GOT3 (cell line): ENCODE measurements around the gene ARHGEF17.
"Not testable (repeated sequence)": the region's sequence is repeated elsewhere in the genome, so short reads cannot be mapped to it uniquely, and the experiment has no call there.

ENCODE experiments used
- DNase-seq: peaks from one replicate; lab custom pipeline; 2025; ENCODE audit warnings: mixed read lengths; lab: John Stamatoyannopoulos, UW

Gene ARHGEF17

DNA sequence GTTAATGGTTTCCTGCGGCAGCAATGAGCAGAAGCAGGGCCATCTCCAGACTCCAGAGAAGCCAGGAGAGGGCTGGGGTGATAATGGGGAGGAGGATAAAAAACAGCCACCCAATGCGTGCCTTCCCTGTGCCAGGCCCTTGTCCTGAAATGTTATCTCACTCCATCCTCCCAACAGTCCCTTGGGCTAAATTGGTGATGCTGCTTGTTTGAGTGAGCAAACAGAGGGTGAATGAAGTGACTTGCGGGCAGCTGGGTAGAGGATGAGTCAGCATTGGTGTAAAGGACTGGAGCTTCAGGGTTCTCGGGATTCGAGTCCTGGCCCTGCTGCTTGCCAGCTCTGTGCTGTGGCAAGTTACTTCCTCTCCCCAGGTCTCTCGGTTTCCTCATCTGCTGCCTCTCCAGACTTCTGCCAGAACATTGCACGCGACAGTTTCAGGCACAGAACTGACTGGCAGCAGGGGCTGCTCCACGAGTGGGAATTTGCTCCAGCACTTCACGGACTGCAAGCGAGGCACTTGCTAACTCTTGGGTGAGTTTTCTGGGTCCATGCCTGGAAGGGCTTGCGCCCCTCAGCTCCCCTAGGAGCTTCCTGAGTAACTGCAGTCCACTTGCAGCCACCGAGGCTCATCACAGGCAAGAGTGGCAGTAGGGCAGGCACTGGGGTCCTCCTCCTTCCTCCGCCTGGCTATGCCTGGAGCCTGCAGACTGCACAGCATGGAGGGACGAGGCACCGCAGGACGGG lies 36.0 kb upstream of the ARHGEF17 start, which contains the start of gene P2RY6:
P2RY6 (plus strand) TSS at position 403 of the 744 bp plus-strand sequence. CDS start 24,181 bp downstream, outside the sequence.
- no peak for DNase-seq

DNA sequence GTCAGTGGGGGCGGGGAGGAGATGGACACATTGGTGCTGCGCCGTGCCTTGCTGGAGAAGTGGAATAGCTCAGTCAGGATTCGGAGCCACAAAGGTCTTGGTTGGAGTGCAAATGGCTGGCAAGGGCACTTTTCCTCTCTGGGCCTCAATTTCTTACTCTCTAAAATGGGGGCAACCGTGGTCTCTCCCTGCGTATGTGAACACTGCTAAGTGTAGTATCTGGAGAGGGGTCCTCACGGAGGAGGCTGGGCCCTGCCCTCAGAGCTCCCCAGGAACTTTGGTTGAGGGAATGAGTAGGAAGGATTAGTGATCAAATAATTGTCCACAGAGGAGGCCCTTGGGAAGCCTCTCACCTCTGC lies 35.4 kb upstream of the ARHGEF17 start:
- no peak for DNase-seq

DNA sequence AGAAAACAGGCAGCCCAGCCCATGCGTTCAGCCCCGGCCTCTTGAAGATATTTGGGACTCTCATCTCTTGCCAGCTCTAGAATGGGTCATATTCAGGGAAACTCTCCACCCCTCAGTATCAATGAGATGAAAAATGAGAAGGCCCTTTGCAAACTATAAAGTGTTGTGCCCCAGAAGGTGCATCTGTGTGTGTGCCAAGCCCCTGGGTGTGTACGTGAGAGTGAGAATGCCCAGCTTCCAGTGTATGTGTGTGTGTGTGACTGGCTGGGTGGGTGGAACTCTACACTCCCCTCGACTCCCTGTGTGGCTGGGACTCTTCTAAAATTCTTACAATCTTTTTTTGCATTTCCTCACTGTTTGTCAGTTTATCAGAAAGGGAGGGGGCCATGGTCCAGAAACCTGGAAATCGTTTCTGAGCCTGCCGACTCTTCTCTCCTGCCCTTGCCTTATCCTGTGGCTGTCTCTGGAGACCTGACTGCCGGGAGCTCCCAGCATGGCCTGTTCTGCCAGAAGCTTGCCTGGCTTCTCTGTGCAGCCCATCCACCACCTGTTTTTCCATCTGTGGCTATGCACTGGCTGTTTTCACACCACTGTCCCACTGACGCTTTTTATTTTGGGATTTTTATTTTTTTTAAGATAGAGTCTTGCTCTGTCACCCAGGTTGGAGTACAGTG lies 34.7 kb upstream of the ARHGEF17 start:
- DNase-seq: no peak

DNA sequence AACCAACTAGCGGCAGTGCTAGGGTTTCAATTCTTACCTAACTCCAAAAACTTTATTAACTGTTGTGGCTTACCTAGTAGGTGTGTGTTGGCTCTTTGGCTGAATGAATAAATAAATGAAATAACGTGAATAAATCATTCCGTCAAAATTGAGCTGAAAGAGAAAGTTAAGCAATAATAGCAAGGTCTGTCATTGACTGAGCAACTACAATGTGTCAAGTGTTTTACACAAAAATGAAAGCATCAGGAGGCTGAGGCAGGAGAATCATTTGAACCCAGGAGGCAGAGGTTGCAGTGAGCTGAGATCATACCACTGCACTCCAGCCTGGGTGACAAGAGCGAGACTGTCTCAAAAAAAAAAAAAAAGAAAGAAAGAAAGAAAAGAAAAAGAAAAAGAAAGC lies 33.9 kb upstream of the ARHGEF17 start:
- DNase-seq: not testable (repeated sequence)

DNA sequence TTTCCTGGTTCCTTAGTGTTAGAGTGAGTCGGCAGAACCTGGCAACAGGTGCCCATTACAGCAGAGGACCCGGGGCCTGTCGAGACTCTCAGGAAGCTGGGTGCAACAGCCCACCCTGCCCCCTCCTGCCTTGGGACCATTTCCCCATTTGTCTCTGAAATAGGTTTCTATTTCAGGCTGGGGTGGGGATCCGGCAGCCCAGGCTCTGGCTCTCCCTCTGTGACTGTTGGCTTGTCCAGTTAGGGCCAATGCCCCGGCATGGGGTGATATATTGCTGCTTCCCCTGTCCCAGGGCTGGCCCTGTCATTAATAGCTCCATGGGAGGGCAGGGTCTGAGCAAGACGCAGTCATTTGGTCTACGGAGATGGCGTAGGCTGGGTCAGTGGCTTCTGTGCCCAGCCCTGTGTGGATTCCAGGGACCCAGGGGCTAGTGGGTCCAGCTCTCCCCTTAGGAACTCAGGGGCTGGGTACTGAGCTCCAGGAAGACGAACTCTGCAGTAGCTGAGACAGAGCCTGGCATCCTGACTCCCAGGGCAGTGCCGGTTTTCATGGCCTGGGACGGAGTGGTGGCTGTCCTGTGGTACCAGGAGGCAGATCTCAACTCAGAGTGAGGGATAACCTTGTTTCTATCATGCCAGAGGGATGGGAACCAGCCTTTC lies 33.2 kb upstream of the ARHGEF17 start:
- no peak for DNase-seq

DNA sequence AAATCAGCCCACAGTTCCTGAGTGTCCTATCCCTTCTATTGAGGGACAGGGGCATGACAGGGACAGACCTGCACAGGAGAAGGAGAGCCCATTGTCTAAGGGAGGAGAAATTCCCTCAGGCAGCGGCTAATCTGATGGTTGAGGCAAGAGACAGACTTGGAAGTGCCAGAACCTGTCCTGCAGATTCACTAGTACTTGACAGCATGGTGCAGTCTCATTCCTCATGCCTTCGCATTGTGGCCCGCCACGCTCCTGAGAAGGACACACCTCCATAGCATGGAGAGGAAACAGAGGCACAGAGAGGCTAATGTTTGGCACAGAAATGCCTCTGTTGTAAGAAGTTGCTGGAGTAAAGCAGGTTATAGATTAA lies 32.7 kb upstream of the ARHGEF17 start:
- DNase-seq: no peak

DNA sequence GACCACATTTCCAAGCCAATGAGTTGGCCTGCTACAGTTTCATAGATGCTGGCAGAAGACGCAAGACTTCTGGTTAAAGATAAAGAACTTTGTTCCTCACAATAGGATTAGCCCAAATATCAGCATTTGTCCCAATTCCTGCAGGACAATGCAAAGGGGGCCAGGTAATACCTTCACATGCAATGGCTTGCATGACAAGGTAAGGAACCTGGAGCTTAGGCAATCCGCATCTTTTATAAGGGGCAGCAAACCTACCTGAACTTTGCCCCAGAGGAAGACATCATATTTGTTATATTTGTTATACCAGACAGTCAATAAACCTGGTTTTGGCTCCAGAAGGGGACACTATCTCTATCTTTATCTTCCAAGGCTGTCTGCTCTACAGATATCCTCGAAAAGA lies 30.6 kb upstream of the ARHGEF17 start:
- DNase-seq: no peak

DNA sequence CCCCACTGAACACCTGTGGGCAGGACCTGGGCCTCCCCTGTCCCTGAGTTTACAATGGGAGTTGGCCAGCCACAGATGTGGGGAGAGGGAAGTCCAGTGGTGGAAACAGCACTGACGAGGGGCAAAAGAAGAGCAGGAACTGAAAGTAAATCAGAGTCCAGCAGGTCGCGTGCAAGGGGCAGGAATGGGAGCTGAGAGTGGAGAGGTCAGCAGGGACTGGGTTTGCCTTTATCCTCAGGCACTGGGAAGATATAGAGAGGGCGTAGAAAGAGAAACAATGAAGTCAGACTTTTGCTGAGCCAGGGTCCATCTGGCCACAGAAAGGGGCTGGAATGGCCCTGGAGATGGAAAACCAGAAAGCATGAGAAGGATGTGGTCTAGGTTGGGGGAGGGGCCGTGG lies 27.4 kb upstream of the ARHGEF17 start:
- DNase-seq: no peak

DNA sequence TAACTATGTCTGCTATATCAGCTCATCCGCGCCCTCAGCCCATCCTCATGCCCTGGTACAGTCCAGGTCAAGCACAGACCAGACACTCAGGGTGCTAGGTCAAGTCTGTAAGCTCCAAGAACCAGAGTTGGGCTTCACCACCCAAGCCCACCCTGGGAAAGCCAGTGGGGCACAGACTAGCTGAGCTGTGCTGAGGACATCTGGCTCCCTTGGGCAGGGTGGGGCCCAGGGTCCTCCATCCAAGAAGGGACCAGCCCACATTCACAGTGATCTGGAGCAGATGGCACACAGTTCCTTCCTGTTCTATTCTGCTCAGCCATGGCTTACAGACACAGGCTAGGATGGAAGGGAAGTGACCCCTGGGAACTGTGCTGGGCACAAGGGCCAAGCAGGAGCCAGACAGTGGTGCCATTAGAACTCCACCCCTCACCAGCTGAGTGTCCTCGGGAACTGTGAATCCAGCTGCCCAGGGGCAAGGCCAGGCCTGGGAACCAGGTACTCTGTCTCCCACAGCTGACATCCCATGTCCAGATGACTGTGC lies 26.8 kb upstream of the ARHGEF17 start:
- DNase-seq: no peak

DNA sequence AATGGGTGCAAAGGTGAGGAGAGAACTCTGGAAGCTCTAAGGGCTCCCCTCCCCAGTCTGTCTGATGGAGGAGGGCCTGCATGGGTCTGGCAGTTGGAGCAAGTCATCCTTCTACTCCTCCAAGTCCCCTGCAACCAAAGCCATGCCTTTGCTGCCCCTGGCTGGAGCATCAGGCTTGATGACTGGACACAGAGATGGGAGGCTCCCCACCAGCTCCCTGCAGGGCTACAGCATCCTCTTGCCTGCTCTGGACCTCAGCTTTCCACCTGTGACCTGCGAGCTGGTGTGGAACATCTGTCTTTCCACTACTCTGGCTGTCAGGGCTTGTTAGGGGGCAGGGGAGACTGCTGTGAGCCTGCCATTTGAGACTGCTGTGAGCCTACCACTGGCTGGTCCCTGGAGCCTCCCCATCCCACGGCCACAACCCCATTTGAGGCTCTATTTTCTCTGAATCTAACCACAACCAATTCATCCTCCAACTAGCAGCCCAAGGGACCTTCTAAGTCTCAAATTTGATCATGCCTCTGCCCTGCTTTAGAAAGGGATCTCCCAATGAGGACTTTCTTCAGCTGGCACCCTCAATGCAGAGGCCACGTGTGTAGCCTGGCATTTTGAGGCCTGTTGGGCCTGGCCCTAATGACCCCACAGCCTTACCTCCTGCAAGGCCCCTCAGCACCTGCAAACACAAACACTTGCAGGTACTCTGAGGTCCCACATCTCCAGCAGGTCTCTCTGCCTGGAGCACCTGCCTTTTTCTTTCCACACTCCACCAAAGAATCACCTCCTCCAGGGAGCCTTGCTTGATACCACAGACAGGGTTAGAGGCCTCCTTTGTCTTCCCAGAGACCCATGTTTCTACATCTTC lies 26.0 kb upstream of the ARHGEF17 start:
- DNase-seq: no peak

DNA sequence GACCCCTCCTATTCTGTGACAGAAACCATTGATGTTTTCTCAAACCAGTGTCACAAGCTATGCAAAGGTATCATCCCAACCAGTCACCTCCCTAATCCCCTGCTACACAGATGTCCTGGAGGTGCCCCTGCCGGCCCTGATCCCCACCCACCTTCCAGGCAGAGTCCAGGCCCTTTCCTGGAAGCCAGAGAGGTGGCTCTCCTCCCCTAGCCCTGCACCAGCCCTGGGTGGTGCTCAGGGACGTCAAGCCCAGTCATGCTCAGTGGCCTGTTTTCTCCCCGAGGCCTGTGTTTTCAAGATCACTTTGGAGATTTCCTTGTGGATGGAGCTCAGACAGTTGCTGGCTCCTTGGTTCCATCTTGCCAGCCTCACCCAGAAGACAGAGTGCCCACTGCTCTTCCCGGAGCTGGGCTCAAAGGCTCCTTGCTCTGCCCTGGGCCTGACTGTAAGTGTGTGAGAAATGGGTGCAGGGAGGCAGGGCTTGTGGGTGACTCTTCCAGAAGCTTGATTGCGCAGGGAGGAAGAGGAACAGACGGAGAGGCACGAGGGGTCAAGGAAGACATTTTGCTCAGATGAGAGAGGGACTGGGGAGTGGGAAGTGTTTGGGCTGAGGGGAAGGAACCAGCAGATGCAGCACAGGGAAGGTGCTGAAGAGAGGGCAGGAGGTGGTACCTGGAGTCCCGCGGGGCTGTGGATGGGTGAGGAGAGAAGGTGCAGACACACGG lies 24.6 kb upstream of the ARHGEF17 start:
- no peak for DNase-seq

DNA sequence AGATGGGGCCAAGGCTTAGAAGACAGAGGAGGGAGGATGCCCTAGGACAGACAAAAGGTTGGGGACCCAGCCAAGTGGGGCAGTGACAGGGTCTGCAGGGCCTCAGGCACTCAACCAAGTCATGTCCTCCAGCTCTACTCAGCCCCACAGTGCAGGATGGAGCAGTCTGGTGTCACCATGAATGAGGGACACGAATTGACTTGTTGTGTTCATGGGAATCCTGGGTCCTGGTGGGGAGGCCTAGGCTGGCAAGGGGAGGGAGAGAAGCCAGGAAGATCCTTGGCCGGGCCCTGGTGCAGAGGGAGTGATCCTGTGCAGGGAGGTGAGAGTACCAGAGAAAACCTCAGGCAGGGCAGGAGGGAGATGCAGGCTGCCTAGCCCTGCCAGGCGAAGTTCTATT lies 24.0 kb upstream of the ARHGEF17 start:
- no peak for DNase-seq

DNA sequence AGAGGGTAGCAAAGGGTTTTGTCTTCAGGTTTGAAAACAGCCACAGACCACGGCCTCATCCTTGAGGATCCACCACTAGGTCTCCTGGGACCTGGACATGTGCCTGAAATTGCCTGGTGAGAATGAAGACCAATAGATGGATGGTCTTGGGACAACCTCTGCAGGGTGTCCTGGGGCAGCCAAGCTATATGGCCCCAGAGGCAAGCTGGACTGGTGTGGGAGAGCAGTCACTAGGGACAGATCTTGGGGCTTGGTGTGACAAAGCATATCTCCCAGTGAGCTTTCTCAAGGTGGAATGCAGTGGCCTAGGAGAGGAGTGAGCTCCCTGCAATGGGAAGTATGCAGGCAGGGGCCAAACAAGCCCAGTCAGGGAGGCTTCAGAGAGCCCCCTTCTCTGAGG lies 22.4 kb upstream of the ARHGEF17 start:
- DNase-seq: no peak

DNA sequence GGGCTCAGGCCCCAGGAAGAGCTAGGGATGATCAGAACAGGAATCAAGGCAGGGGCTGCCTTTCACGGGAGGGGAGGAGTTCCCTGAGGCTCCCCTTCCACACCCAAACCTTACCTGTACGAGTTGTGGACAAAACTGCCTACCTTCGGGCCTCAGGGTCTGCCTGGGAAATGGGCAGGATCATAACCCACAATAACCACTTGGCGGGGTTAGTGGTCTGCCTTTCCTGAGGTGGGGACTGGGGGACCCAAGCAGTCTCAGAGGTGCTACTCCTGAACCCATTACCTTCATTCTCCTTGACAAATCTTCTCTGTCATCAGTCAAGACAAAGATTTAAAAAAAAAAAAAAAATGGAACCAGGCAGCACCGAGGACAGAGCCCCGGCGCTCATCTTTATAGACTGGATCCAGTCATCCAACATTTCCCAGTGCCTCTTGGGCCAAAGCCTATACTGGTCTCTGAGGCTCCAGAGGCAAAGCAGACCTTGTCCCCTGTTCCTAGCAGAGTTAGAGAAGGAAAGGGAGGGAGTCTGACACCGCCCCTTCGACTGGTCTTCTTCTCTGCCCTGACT lies 21.8 kb upstream of the ARHGEF17 start:
- DNase-seq: no peak

DNA sequence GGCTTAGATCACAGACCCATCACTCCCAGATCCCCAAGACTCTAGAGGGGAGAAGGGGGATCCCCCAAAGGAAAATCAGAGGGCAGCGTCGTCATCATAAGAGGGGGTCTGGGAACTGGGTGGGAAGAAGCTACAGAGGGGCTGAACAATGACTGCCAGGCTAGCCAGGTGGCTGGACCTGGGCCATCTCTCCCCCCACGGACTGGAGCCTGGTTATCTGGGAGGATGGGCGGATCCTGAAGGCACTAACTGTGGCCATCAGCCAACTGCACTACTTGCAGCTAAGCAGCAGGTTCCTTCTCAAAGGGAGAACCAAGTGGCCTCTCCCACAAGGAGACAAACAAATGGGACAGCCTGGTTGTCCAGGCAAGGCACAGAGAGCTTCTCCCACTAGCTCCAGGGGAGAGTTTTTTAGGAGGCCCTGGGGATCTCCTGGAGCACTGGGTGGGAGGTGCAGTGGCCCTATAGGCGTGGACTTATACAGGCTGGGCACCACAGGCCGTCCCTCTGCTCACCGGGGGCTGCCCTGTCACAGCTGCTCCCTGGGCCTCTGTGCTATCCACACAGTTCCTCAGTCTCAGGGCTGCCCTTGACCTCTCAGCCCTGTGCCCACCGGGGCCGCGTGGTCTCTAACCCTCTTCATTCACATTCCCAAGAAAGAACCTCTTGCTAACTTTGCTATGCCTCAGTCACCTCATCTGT lies 20.5 kb upstream of the ARHGEF17 start:
- DNase-seq: no peak

DNA sequence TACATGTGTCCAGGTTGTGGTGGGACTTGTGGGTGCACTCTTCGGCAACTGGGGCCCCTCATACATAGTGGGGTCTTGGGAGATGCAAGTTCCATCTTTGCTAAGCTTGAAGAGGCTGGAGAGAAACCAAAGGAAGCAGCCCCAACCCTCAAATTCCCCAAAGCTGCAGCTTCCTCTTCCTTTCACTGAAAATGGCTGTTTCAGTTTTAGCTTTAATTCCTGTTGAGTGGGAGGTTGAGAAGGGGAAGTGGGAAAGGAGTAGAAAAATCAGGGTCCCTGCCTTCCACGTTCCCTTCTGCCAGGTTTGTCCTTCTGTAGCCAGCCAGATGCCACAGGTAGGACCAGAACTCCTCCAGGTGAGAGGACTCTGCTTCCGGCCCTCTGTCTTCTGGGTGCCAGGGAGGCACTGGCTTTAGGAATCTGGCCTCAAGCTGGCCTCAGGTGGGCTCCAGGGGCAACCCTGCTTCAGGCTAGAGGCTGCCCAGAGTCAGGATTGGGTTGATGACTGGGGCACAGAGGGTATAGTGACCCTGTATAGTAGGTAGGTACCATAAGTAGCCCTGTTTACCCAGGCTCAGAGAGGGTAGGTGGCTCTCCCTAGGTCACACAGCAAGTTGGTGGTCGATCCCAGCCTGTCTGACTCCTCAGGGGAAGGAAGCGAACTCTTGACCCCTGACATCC lies 19.7 kb upstream of the ARHGEF17 start:
- no peak for DNase-seq

DNA sequence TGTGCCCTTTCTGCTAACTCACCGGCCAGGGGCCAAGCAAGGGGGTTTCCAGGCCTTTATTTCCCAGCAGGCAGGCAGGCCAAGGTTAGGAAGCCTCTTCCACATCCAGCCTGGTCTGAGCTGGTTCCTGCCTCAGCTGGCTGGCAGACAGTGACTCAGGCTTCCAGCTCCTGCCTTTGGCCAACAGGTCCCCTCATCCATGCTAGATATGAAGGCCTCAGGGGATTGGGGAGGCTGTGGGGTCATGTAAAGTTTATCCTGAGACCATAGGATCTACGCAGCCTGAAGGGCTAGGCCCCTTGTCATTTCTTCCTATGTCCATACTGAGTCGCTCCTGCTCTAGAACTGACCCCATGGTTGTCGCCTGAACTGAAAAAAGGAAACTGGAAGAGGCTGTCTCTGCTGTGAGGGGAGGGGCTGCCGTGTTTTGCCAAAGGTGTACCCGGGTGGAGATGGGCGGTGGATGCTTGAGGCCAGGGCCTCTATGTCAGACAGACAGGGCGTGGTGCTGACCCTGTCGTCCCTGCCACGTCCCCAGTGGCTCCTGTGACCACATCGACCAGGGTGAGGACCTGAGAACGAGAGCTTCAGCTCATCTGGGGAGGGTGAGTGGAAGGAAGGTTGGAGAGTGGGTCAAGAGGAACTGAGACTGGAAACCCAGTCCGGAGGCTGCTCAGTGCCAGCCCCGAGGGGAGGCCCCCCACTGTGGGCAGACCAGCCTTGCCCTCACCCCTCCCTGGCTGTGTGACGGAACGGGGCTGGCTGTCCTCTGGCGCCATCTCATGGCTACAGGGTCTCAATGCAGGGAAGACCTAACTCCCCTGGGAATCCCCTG lies 19.0 kb upstream of the ARHGEF17 start:
- DNase-seq: no peak

DNA sequence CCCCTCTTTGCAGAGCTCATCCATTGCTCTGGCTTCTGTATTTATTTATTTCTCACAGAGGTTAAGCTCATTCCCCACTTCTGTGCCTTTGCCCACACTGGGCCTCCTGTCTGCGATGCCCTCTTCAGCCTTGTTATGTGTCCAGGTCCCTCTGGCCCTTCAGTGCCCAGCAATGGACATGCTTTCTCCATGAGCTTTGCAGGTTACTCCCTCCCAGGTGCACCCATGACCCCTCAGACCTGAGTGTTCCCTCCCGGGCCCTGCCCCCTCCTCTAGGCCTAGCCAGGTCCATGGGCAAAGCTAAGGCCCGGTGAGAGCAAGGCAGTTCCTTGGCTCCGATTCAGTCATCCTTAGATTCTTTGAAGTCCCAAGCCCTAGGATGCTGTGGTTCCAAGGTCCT lies 17.5 kb upstream of the ARHGEF17 start:
- no peak for DNase-seq

DNA sequence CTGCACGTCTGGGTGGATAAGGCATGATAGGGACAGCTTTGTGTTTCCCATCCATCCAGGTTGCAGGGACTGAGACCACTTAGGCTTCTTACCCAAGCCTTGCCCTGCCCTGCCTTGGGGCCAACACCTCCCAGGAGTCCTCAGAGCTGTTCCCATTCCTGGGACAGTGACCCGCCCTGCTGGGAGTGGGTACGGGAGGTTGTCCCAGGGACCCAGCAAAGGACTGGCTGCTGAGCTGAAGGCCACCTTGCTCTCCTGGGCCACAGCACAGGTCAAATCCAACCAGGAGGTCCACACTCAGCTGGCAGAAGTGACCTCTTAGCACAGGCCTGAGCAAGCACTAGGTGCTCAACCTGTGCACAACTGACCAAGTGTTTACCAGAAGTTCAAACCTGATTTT lies 16.9 kb upstream of the ARHGEF17 start:
- DNase-seq: no peak
